C4-2B (cell line): ENCODE results near the gene KDM4C.

Source experiments
- ZFX ChIP-seq: fragments of 450-650 bp; IDR thresholded peaks from 2 replicates; pipeline ENCODE4 v1.6.1; 2017
- TF ChIP-seq, protein P1 (sequence below): fragments of 450-650 bp; conservative IDR thresholded peaks from 2 replicates; pipeline ENCODE4 v1.5.1; 2017; ENCODE audit warnings: mild to moderate bottlenecking

DNA sequence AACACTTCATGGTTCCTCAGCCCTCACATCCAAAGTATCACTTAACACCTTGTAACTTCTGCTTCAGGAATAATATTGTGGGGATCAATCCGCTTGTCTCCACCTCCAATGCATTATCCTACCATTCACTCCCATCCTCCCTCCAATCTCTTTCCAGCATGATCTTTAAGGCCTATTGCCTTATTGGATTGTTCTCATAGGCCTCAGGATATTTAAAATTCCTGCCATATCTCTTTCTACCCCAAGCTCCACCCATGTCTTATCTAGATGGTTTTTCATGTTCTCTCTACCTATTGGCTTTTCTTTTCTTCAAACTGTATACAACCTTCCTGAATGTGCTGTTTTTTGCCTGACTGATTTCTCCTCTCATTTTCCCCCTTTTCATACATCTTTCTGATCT lies 7.2 kb downstream of the KDM4C start:
- TF ChIP-seq, protein P1, sequence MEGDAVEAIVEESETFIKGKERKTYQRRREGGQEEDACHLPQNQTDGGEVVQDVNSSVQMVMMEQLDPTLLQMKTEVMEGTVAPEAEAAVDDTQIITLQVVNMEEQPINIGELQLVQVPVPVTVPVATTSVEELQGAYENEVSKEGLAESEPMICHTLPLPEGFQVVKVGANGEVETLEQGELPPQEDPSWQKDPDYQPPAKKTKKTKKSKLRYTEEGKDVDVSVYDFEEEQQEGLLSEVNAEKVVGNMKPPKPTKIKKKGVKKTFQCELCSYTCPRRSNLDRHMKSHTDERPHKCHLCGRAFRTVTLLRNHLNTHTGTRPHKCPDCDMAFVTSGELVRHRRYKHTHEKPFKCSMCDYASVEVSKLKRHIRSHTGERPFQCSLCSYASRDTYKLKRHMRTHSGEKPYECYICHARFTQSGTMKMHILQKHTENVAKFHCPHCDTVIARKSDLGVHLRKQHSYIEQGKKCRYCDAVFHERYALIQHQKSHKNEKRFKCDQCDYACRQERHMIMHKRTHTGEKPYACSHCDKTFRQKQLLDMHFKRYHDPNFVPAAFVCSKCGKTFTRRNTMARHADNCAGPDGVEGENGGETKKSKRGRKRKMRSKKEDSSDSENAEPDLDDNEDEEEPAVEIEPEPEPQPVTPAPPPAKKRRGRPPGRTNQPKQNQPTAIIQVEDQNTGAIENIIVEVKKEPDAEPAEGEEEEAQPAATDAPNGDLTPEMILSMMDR: no peak
- no peak for TF ChIP-seq ZFX
